ENCODE data around the gene ASH1L.

The ASH1L gene

DNA sequence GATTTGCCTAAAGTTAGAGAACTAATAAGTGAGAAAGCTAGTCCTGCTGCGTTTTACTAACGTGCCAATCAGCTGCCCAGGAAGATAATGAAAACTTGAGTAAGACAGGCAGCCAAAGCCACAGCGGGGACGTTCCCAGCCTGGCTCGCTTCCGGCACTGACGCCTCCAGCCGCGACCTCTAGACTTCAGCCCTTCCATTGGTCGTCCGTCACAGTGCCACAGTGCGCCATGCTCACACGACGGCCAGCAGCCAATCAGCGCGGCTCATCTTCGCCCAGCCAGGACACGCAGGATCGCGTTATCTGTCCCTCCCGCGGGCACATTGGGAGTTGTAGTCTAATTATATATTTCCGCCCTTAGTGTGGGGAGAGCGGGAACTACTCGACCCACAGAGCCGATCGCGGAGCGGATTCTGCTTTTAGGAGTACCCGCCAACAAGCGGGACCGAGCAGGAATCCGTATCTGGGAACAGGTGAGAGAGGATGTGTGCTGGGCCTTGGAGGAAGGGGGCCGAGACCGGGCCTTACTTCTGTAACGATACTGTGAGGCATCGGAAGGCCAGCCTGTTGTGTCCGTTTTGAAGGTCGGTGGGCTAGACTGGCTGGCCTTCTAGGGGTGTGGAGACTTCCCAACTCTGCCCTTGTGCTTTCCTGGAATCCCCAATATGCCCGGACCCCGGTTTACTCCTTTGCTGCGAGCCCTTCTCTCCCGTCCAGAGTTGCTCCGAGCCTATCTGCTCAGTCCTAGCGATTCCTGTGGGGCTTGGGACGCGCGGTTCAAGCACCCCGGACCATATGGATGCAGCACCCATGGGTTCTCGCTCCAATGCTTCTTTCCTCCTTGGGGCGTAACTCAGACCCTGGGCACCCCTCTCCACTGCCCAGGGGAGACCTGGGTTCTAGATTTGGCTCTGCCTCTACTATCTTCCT lies 253.8 kb downstream of the ASH1L start, which contains the start of gene FDPS:
FDPS (plus strand) TSS at position 374 of the 930 bp plus-strand sequence. CDS start 924 bp downstream, outside the sequence.
- Histone ChIP-seq H2AFZ (ENCODE audit: low read depth, low read length) (no peak within 1 kb of the TSS), H3K4me3 (ENCODE audit: low read length) (peak within 1 kb of the TSS; percentile 66), H3K4me1 (ENCODE audit: insufficient read depth, low read length) (peaks cover 17% of the 10 kb centered on the region), H3K36me3 (ENCODE audit: insufficient read depth, low read length) (peaks cover 25% of the 10 kb centered on the region), H3K9me3 (ENCODE audit: low read length) (no peaks in the 10 kb centered on the region), H3K27me3 (ENCODE audit: insufficient read depth, low read length) (no peaks in the 10 kb centered on the region)

- Histone ChIP-seq H3K4me3 (ENCODE audit: low read length) (no peak overlapping the region), H2AFZ (ENCODE audit: low read depth, low read length) (no peak overlapping the region), H3K27me3 (ENCODE audit: insufficient read depth, low read length) (no peaks in the 10 kb centered on the region), H3K4me1 (ENCODE audit: insufficient read depth, low read length) (peaks cover 17% of the 10 kb centered on the region), H3K9me3 (ENCODE audit: low read length) (no peaks in the 10 kb centered on the region), H3K36me3 (ENCODE audit: insufficient read depth, low read length) (peaks cover 14% of the 10 kb centered on the region)
These were observed 255.3 kb downstream of the ASH1L start for GRCh38 chr1:155307247-155307740.

GRCh38 chr1:155305881-155306391 lies 256.7 kb downstream of the ASH1L start:
- no peak overlapping the region for H3K4me3 ChIP-seq (ENCODE audit: low read length)
- no peaks in the 10 kb centered on the region for H3K27me3 ChIP-seq (ENCODE audit: insufficient read depth, low read length)
- H3K36me3 ChIP-seq (ENCODE audit: insufficient read depth, low read length), result peaks cover 5% of the 10 kb centered on the region
- no peak overlapping the region for H2AFZ ChIP-seq (ENCODE audit: low read depth, low read length)
- peaks cover 15% of the 10 kb centered on the region for H3K4me1 ChIP-seq (ENCODE audit: insufficient read depth, low read length)
- H3K9me3 ChIP-seq (ENCODE audit: low read length), result no peaks in the 10 kb centered on the region

- H2AFZ ChIP-seq (ENCODE audit: low read depth, low read length), result no peak overlapping the region
- peaks cover 4% of the 10 kb centered on the region for H3K4me1 ChIP-seq (ENCODE audit: insufficient read depth, low read length)
- no peaks in the 10 kb centered on the region for H3K36me3 ChIP-seq (ENCODE audit: insufficient read depth, low read length)
- H3K4me3 ChIP-seq (ENCODE audit: low read length), result no peak overlapping the region
- no peaks in the 10 kb centered on the region for H3K27me3 ChIP-seq (ENCODE audit: insufficient read depth, low read length)
- no peaks in the 10 kb centered on the region for H3K9me3 ChIP-seq (ENCODE audit: low read length)
These were observed 258.0 kb downstream of the ASH1L start for GRCh38 chr1:155304558-155305063.

- Histone ChIP-seq H2AFZ (ENCODE audit: low read depth, low read length) (no peak within 1 kb of the TSS), H3K36me3 (ENCODE audit: insufficient read depth, low read length) (no peaks in the 10 kb centered on the region), H3K27me3 (ENCODE audit: insufficient read depth, low read length) (no peaks in the 10 kb centered on the region), H3K9me3 (ENCODE audit: low read length) (no peaks in the 10 kb centered on the region), H3K4me3 (ENCODE audit: low read length) (no peak within 1 kb of the TSS), H3K4me1 (ENCODE audit: insufficient read depth, low read length) (peaks cover 7% of the 10 kb centered on the region)
These were observed 261.2 kb downstream of the ASH1L start, which contains the start of gene PKLR for GRCh38 chr1:155301342-155301841. PKLR (minus strand) TSS chr1:155301438; CDS start chr1:155301395, 43 bp downstream.

- Histone ChIP-seq H3K4me3 (ENCODE audit: low read length) (no peak overlapping the region), H3K9me3 (ENCODE audit: low read length) (peaks cover 3% of the 10 kb centered on the region), H3K36me3 (ENCODE audit: insufficient read depth, low read length) (no peaks in the 10 kb centered on the region), H3K27me3 (ENCODE audit: insufficient read depth, low read length) (peaks cover 2% of the 10 kb centered on the region), H2AFZ (ENCODE audit: low read depth, low read length) (no peak overlapping the region), H3K4me1 (ENCODE audit: insufficient read depth, low read length) (peaks cover 7% of the 10 kb centered on the region)
These were observed 261.9 kb downstream of the ASH1L start for GRCh38 chr1:155300553-155301329.

DNA sequence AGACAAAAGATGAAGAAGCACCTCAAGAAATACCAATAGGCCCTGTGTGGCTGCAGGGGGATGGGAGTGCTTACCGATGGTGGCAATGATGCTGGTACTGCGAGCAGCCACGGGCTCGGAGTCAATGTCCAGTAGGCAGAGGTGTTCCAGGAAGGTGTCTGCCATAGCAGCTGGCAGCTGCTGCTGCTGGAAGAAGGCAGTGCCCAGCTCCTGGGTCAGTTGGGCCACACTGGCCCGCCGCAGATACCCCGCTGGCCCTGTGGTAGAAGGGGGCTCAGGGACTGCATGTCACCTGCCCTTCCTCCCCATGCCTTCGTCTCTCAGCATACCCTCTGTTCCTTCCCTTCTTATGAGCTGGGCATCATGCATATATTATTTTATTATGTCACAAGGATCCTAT lies 262.6 kb downstream of the ASH1L start:
- Histone ChIP-seq H3K4me1 (ENCODE audit: insufficient read depth, low read length) (peaks cover 7% of the 10 kb centered on the region), H3K4me3 (ENCODE audit: low read length) (no peak overlapping the region), H3K36me3 (ENCODE audit: insufficient read depth, low read length) (no peaks in the 10 kb centered on the region), H3K9me3 (ENCODE audit: low read length) (peaks cover 6% of the 10 kb centered on the region), H2AFZ (ENCODE audit: low read depth, low read length) (no peak overlapping the region), H3K27me3 (ENCODE audit: insufficient read depth, low read length) (peaks cover 10% of the 10 kb centered on the region)

GRCh38 chr1:155297384-155297783 lies 265.2 kb downstream of the ASH1L start:
- H3K9me3 ChIP-seq (ENCODE audit: low read length), result peaks cover 15% of the 10 kb centered on the region
- peaks cover 22% of the 10 kb centered on the region for H3K27me3 ChIP-seq (ENCODE audit: insufficient read depth, low read length)
- H3K36me3 ChIP-seq (ENCODE audit: insufficient read depth, low read length), result no peaks in the 10 kb centered on the region
- H3K4me1 ChIP-seq (ENCODE audit: insufficient read depth, low read length), result peaks cover 7% of the 10 kb centered on the region
- H2AFZ ChIP-seq (ENCODE audit: low read depth, low read length), result no peak overlapping the region
- H3K4me3 ChIP-seq (ENCODE audit: low read length), result no peak overlapping the region

DNA sequence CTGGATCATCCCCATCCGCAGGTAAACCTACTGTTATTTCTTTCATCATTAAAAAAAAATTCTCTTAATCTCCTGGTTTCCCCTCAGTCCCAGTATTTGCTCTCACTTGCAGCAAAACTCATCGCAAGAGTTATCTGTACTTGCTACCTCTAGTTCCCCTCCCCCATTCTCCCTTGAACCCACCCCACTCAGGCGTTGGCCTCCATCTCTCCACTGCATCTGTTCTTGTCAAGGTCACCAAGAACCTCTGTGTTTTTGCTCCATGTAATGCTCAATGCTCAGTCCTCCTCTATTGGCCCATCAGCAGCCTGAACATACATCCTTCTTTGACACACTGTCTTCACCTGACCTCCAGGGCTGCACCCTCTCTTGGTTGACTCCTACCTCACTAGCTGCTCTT lies 265.9 kb downstream of the ASH1L start:
- Histone ChIP-seq H2AFZ (ENCODE audit: low read depth, low read length) (no peak overlapping the region), H3K27me3 (ENCODE audit: insufficient read depth, low read length) (peaks cover 22% of the 10 kb centered on the region), H3K4me1 (ENCODE audit: insufficient read depth, low read length) (peaks cover 7% of the 10 kb centered on the region), H3K4me3 (ENCODE audit: low read length) (no peak overlapping the region), H3K9me3 (ENCODE audit: low read length) (peaks cover 15% of the 10 kb centered on the region), H3K36me3 (ENCODE audit: insufficient read depth, low read length) (no peaks in the 10 kb centered on the region)

- Histone ChIP-seq H3K4me3 (ENCODE audit: low read length) (no peak overlapping the region), H2AFZ (ENCODE audit: low read depth, low read length) (no peak overlapping the region), H3K36me3 (ENCODE audit: insufficient read depth, low read length) (no peaks in the 10 kb centered on the region), H3K27me3 (ENCODE audit: insufficient read depth, low read length) (peaks cover 22% of the 10 kb centered on the region), H3K9me3 (ENCODE audit: low read length) (peaks cover 15% of the 10 kb centered on the region), H3K4me1 (ENCODE audit: insufficient read depth, low read length) (peaks cover 7% of the 10 kb centered on the region)
These were observed 266.7 kb downstream of the ASH1L start for GRCh38 chr1:155295942-155296267.

DNA sequence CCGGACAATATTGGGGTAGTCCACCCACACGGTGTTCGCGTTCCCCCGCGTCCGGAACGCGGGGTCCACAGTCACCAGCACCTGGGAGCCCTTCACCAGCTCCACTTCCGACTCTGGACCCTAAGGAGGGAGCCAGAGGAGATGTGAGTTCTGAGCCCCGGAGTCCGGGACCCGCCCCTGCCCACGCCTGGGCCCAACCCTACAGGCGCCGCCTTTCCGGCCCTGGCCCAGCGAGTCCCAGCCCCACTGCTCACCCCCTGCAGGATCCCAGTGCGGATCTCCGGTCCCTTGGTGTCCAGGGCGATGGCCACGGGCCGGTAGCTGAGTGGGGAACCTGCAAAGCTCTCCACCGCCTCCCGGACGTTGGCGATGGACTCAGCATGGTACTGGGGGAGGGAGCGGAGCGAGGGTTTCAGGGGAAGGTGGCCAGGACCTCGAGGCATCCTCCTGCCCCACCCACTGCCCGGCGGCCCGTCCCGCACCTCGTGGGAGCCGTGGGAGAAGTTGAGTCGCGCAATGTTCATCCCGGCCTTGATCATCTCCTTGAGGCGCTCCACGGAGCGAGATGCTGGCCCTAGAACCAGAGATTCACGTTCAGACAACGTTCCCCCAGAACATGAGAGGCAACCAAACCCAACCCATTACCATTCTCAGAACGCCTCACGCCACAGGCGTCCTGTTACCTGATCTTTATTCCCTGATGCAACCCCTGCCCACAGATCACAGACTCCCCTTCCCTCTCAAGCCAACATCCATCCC lies 267.2 kb downstream of the ASH1L start:
- Histone ChIP-seq H3K9me3 (ENCODE audit: low read length) (peaks cover 15% of the 10 kb centered on the region), H3K27me3 (ENCODE audit: insufficient read depth, low read length) (peaks cover 22% of the 10 kb centered on the region), H3K4me3 (ENCODE audit: low read length) (no peak overlapping the region)

GRCh38 chr1:155294520-155295182 lies 268.0 kb downstream of the ASH1L start:
- no peaks in the 10 kb centered on the region for H3K36me3 ChIP-seq (ENCODE audit: insufficient read depth, low read length)
- no peak overlapping the region for H3K4me3 ChIP-seq (ENCODE audit: low read length)
- H3K27me3 ChIP-seq (ENCODE audit: insufficient read depth, low read length), result peaks cover 22% of the 10 kb centered on the region
- H3K9me3 ChIP-seq (ENCODE audit: low read length), result peaks cover 15% of the 10 kb centered on the region
- H2AFZ ChIP-seq (ENCODE audit: low read depth, low read length), result no peak overlapping the region
- H3K4me1 ChIP-seq (ENCODE audit: insufficient read depth, low read length), result peaks cover 7% of the 10 kb centered on the region

More for the DNA sequence above, 267.2 kb downstream of the ASH1L start:
- Histone ChIP-seq H2AFZ (ENCODE audit: low read depth, low read length) (no peak overlapping the region), H3K4me1 (ENCODE audit: insufficient read depth, low read length) (peaks cover 7% of the 10 kb centered on the region), H3K36me3 (ENCODE audit: insufficient read depth, low read length) (no peaks in the 10 kb centered on the region)
